HG03565 (cell line): ENCODE data around the gene RPS3.
"Not testable (repeated sequence)": the region's sequence is repeated elsewhere in the genome, so short reads cannot be mapped to it uniquely, and the experiment has no call there.

Source experiments
- ATAC-seq: cut with Tn5 transposase; IDR thresholded peaks from one replicate; pipeline ENCODE4 v1.9.1; 2021; ENCODE audit warnings: mild to moderate bottlenecking, moderate library complexity; ENCODE audit not compliant: unreplicated experiment

RPS3 gene

DNA sequence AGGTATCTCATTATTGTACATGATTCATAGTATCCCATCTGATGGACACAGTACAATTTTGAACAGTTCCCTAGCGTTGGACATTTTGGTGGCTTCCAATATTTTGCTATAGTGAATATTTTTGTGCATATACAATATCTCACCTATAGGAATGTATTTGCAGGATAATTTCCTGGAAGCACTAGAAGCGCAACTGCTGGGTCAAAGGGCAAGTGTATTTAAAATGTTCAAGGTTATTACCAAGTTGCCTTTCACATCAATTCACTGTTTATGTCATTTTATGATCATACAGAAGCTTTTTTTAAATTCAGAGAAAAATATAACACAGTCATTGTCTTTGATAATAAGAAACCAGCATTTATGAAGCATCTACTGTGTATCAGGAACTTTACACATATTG is 19.1 kb upstream of the RPS3 start:
- no peak for ATAC-seq

DNA sequence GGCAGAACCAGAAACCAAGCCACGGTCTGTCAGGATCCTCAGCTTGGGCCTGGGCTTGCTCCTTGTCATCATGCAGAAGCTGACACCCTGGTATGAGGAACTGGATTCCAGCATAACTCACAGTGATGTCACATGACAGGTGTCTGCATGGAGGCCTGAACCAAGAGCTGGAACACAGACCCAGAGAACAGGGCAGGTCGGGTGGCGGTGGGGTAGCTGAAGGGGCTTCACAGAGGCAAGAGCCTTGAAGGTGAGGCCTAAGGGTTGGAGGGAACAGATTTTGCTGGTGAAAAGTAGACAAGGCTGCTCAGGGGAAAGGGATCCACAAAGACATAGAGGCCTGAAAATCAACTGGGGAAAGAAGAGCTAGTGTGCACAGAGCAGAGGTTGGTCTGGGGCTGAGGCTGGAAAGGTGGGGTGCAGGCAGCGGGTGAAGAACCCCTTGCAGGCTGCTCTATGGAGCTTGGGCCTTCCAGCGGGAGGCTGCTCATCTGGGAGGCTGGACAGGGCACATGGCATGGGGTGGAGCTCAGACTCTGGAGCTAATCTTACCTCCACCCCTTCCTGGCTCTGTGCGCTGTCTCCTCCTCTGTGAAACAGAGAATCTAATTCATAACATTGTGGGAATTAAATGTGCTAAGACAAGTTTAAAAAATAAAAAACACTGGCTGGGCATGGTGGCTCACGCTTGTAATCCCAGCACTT is 18.4 kb upstream of the RPS3 start:
- ATAC-seq: no peak

DNA sequence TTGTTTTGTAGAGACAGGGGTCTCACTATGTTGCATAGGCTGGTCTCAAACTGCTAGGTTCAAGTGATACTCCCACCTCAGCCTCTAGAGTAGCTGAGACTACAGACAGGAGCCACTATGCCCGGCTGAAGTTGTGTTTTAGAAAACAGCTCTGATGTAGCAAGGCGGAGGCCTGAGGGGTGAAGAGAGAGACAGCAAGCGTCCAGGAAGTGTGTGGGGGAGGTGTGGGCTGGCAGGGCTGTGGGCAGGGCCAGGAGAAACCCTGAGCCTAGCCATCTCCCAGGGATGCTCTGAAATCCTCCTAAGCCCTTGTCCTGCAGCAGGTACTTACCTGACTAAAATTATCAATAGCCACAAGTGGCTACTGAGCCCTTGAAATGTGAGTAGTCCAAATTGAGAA is 16.1 kb upstream of the RPS3 start:
- ATAC-seq: no peak

- no peak for ATAC-seq
Measured at GRCh38 chr11:75384438-75385080, 14.8 kb upstream of the RPS3 start.

- ATAC-seq: no peak
Measured at GRCh38 chr11:75386942-75387630, 12.2 kb upstream of the RPS3 start.

- no peak for ATAC-seq
Measured at GRCh38 chr11:75387736-75388294, 11.5 kb upstream of the RPS3 start.

GRCh38 chr11:75388386-75389275 is 10.7 kb upstream of the RPS3 start:
- no peak for ATAC-seq

DNA sequence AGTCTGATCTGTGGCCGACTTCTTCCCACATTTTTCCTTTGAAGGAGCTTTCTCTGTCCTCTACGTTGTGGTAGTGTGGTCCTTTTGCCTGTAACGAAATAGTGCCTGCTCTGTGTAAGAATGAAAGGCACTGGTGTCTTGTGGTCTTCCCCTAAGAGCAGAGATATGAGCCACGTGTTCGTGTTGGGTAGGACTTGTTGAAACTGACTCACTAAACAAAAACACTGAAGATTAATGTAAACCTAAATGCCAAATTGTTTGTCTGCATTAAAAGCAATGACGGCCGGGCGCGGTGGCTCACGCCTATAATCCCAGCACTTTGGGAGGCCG is 10.1 kb upstream of the RPS3 start:
- ATAC-seq: no peak

- ATAC-seq: no peak
Measured at GRCh38 chr11:75389925-75390324, 9.4 kb upstream of the RPS3 start.

- ATAC-seq: no peak
Measured at GRCh38 chr11:75394085-75394840, 5.1 kb upstream of the RPS3 start.

- ATAC-seq: no peak
Measured at GRCh38 chr11:75398906-75399305, 412 bp upstream of the RPS3 start.

DNA sequence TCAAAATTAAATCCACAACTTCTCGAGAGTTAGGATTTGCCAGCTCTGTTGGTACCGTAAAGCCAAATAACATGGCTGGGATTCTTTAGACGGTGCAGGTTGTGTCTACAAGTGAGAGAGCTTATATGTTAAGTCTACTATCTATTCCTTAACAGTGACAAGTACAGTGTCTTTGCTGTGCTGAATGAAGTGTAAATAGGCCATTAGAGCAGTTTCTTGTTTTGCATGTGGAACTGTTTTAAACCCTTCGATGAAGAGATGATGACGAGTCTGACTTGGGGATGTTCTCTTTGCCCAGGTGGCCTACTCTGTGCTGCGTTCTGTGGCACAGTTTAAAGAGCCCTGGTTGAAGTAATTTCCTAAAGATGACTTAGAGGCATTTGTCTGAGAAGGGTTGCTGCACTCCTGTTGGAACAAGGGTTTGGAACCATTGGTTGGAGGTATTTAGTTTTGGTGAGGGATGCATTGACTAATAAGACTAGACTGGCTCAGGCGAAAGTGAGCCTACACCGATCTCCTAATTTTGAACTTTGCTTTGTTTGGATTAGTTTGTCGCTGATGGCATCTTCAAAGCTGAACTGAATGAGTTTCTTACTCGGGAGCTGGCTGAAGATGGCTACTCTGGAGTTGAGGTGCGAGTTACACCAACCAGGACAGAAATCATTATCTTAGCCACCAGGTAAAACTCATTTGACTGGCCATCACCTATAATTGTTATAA is 988 bp downstream of the RPS3 start:
- no peak for ATAC-seq

DNA sequence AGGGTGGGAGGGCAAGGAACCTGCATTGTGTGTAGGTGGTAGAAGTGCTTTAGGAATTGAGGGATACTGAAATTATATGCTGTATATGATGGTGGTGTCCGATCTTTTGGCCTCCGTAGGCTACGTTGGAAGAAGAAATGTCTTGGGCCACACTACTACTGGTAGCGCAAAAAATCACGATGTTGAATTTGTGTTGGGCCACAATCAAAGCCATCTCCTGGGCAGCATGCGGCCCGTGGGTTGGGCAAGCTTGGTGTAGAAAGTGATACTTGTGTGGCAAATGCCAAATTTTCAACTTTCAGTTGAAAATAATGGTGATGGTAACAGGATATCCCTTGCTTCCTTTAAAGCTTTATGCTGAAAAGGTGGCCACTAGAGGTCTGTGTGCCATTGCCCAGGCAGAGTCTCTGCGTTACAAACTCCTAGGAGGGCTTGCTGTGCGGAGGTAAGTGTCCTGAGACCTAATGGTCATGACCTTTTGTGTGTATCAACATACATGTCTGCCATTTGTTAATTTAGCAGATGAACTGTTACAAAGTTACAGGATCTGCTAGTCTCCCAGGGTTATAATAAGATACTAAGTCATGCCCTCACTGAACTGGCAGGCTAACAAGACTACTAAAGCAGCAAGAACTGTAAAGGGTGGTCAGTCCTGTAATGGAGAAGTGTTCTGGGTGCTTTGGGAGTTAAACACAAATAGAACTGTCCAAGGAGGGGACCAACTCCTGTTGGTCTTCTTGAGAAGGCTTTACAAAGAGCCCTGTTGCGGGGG is 2.9 kb downstream of the RPS3 start:
- no peak for ATAC-seq

DNA sequence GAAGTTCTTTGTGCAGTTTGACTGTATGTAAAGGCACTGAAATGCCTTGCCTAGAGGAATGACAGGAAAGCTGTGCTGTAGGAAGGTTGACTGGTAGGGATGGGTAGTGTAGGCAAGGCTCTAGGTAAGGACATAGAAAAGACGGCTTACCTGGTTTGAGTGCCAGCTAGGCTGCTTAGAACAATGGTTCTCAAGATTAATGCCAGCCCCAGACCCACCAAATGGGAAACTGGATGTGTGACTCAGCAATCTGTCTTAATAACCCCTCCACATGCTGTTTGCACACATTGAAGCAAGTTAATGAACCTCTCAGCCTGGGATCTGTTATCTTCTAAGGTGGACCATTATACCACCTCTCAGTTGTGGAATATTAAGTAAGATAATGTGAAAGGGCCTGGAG is 3.7 kb downstream of the RPS3 start:
- ATAC-seq: no peak

DNA sequence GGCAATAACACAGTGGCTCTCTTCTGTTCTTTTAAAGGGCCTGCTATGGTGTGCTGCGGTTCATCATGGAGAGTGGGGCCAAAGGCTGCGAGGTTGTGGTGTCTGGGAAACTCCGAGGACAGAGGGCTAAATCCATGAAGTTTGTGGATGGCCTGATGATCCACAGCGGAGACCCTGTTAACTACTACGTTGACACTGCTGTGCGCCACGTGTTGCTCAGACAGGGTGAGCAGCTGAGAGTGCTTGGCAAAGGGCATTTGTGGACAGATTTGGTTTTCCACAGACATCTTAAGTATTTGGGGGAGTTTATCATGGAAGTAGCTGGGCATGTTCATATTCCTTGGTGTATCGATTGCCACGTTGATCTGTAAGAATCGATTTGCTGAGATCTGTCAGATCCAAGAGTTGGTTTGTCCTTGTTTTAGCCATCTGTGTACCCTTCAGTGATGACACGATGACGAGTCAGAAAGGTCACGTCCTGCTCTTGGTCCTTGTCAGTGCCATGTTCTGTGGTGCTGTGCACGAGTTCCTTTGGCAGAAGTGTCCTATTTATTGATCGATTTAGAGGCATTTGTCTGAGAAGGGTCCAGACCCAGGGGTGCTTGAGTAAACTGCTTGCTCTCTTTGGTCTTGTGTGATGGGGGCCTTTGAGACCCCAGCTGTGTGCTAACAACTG is 4.8 kb downstream of the RPS3 start:
- ATAC-seq: no peak

DNA sequence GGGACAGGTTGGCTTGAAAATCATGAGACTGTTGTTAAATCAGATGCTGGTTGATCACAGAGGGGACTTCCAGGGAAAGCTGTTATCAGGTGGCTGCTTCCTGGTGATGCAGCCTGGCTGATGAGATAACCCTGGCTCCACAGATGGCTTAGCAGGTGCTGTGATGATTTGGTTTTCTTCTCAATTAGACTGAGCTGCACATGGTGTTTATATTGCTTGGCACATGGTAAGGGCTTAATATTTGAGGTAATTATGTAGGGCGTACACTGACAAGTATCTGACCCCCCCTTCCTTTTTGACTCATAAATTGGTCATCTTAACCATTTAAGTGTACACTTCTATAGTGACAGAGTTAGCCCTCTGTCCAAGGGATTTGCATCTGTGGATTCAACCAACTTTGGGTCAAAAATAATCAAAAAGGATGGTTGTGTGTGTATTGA is 7.0 kb downstream of the RPS3 start:
- no peak for ATAC-seq

GRCh38 chr11:75408957-75409219 is 9.6 kb downstream of the RPS3 start:
- no peak for ATAC-seq

DNA sequence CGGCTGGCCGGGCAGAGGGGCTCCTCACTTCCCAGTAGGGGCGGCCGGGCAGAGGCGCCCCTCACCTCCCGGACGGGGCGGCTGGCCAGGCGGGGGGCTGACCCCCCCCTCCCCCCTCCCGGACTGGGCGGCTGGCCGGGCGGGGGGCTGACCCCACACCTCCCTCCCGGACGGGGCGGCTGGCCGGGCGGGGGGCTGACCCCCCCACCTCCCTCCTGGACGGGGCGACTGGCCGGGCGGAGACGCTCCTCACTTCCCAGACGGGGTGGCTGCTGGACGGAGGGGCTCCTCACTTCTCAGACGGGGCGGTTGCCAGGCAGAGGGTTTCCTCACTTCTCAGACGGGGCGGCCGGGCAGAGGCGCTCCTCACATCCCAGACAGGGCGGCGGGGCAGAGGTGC is 10.7 kb downstream of the RPS3 start:
- ATAC-seq: not testable (repeated sequence)

- not testable (repeated sequence) for ATAC-seq
Measured at GRCh38 chr11:75413146-75413545, 13.8 kb downstream of the RPS3 start.
